ENCODE measurements around the gene TSC22D2.

DNA sequence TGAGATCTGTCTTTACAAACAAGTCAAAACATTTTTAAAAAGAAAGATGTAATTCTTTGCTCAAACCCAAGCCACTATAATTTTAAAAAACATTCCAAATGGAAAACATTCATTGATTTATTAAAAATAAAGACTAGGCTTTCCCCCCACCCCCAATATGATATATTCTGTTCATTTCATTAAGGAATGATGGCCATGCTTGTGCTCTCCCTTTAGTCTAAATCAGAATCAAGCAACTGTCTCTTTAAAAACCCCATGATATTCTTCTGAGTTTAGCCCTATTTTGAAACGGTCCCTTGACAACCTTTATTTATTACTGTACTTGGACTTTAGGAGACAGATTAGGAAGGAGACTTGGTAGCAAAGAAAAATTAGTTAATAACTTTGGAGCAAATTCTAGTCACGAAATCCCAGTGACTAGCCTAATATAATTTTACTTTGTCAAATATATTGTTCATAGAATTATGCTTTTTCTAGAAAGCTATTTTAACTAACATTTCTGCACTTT is 38.4 kb downstream of the TSC22D2 start:
- no peak for TF ChIP-seq POLR2A (IDR thresholded peaks at IDR 0.05)
- TF ChIP-seq, protein P1, sequence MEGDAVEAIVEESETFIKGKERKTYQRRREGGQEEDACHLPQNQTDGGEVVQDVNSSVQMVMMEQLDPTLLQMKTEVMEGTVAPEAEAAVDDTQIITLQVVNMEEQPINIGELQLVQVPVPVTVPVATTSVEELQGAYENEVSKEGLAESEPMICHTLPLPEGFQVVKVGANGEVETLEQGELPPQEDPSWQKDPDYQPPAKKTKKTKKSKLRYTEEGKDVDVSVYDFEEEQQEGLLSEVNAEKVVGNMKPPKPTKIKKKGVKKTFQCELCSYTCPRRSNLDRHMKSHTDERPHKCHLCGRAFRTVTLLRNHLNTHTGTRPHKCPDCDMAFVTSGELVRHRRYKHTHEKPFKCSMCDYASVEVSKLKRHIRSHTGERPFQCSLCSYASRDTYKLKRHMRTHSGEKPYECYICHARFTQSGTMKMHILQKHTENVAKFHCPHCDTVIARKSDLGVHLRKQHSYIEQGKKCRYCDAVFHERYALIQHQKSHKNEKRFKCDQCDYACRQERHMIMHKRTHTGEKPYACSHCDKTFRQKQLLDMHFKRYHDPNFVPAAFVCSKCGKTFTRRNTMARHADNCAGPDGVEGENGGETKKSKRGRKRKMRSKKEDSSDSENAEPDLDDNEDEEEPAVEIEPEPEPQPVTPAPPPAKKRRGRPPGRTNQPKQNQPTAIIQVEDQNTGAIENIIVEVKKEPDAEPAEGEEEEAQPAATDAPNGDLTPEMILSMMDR (IDR thresholded peaks at IDR 0.05) = no peak
